Measurements from ENCODE around the gene PTDSS2.

- no peak for TF ChIP-seq EZH2 (IDR thresholded peaks at IDR 0.05; ENCODE audit: low read depth, unreplicated experiment)
- TF ChIP-seq CTCF (conservative IDR thresholded peaks at IDR 0.05; ENCODE audit: low read depth in 2 of 2): no peak
- TF ChIP-seq EZH2phosphoT487 (IDR thresholded peaks at IDR 0.05; ENCODE audit: unreplicated experiment): no peak
- TF ChIP-seq POLR2AphosphoS5 (IDR thresholded peaks at IDR 0.05; ENCODE audit: low read depth): no peak
Measured at GRCh38 chr11:437228-437870, 12.7 kb upstream of the PTDSS2 start.

Data from GM23338 (cell line).